Choroid plexus epithelial cell (primary cell): ENCODE data around the gene CCL24.
"Not testable (repeated sequence)": the region's sequence is repeated elsewhere in the genome, so short reads cannot be mapped to it uniquely, and the experiment has no call there.

Experiments used
- DNase-seq: peaks from one replicate; pipeline ENCODE4 v3.0.0-alpha.2; 2010; ENCODE audit warnings: low read depth
- H3K4me3 ChIP-seq: 2 replicates; pipeline ENCODE4 v1.5.1; 2011; ENCODE audit warnings: low read depth, mild to moderate bottlenecking, control low read depth, low read length, moderate library complexity
- TF ChIP-seq, protein P1 (sequence below): conservative IDR thresholded peaks from 2 replicates; pipeline ENCODE4 v1.5.1; 2011; ENCODE audit warnings: low read depth, mild to moderate bottlenecking, control low read depth, inconsistent platforms, low read length, moderate library complexity

The CCL24 gene

GRCh38 chr7:75835688-75836285 is 22.2 kb upstream of the CCL24 start:
- H3K4me3 ChIP-seq: no peak overlapping the region
- TF ChIP-seq, protein P1, sequence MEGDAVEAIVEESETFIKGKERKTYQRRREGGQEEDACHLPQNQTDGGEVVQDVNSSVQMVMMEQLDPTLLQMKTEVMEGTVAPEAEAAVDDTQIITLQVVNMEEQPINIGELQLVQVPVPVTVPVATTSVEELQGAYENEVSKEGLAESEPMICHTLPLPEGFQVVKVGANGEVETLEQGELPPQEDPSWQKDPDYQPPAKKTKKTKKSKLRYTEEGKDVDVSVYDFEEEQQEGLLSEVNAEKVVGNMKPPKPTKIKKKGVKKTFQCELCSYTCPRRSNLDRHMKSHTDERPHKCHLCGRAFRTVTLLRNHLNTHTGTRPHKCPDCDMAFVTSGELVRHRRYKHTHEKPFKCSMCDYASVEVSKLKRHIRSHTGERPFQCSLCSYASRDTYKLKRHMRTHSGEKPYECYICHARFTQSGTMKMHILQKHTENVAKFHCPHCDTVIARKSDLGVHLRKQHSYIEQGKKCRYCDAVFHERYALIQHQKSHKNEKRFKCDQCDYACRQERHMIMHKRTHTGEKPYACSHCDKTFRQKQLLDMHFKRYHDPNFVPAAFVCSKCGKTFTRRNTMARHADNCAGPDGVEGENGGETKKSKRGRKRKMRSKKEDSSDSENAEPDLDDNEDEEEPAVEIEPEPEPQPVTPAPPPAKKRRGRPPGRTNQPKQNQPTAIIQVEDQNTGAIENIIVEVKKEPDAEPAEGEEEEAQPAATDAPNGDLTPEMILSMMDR: no peak
- DNase-seq: no peak

DNA sequence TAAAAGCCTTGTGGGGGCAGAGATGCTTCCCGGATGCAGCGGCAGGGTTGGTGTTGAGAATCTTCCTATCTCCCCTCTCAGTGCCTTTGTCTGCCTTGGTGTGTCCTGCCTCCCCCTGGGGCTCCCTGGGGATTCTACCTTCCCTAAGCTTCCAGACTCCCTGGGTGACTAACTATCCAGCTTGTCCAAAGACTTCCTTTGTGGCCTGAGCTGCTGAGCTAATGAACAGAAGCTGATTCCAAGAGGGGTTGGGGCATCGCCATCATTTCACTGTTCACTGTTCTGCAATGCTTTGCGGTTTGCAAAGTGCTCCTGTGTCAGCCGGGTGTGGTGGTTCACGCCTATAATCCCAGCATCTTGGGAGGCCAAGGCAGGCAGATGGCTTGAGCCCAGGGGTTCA is 20.1 kb upstream of the CCL24 start:
- H3K4me3 ChIP-seq: not testable (repeated sequence)

DNA sequence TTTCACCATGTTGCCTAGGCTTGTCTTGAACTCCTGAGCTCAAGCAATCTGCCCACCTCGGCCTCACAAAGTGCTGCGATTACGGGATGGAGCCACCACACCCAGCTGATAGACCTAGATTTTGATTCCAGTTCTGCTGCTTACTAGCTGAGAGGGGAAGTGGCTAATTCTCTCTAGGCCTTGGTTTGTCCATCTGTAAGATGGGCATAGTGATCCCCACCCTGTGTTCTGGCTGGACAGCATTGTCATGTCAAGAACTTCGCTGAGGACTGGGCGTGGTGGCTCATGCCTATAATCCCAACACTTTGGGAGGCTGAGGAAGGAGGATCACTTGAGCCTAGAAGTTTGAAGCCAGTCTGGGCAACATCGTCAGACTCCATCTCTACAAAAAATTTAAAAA is 17.4 kb upstream of the CCL24 start:
- H3K4me3 ChIP-seq: no peak overlapping the region
- no peak for DNase-seq
- TF ChIP-seq, protein P1: no peak

More for the DNA sequence above, 20.1 kb upstream of the CCL24 start:
- peak; percentile 11 for DNase-seq

DNA sequence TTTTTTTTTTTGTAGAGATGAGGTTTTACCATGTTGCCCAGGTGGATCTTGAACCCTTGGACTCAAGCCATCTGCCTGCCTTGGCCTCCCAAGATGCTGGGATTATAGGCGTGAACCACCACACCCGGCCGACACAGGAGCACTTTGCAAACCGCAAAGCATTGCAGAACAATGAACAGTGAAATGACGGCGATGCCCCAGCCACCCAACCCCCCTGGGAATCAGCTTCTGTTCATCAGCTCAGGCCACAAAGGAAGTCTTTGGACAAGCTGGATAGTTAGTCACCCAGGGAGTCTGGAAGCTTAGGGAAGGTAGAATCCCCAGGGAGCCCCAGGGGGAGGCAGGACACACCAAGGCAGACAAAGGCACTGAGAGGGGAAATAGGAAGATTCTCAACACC is 16.1 kb upstream of the CCL24 start:
- H3K4me3 ChIP-seq: not testable (repeated sequence)
- peak; percentile 46 for DNase-seq

DNA sequence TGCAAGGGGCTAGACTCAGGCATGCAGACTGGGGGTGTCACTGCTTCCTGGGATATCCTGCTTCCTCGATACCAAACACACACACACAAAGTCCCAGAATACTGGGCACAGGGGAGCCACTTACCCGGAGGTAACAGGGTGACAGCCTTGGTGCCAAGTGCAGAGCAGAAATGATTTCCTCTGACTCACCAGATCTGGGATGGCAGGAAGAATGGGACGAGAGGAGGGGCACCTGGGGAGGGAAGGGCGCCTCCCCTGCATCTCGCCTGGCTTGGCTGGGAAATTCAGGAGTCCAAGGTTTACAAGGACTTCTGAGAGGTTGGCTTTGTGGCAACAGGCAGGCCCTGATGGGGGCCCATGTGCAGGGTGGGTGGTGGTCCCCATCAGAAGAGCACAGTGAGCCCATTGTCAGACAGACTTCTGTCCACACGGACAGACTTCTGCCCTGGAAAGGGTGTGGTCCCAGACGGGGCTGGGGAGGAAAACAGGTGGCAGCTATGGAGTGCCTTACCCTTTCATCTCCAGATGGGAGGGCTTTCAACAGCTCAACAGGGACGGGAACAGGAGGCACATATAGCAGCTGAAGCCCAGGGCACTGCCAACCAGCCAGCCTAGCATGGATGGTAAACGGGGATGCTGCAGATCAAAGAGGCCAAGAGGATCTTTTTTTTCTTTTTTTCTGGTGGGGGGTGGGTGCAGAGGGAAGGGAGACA is 9.7 kb upstream of the CCL24 start:
- no peak for DNase-seq
- no peak overlapping the region for H3K4me3 ChIP-seq
- TF ChIP-seq, protein P1: no peak

DNA sequence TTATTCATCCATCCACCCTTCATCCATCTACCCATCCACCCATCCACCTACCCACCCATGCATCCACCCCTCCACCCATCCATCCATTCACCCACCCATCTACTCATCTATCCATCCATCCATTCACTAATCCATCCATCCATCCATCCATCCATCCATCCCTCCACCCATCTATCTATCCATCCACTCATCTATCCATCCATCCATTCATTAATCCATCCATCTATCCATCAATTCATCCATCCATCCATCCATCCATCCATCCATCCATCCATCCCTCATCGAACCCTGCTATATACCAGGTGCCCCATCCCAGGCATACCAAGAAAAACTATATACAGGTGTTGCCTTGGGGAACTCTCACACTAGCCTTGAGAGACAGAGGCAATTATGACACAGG is 7.1 kb upstream of the CCL24 start:
- DNase-seq: no peak
- TF ChIP-seq, protein P1: no peak
- no peak overlapping the region for H3K4me3 ChIP-seq

DNA sequence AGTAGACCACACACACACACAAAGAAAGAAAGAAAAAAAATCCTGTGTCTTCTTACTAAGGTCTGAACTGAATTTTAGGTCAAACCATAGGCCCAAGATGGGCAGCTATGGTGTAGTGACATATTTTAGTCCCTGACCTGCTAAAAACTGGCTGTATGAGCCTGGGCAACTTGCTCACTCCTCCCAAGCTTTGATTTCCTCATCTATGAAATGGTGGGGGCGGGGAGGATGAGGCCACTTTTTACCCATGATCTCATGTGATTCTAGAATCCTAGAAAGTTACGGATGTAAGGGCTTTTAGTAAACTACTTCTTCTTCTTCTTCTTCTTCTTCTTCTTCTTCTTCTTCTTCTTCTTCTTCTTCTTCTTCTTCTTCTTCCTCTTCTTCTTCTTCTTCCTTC is 6.1 kb upstream of the CCL24 start:
- no peak overlapping the region for H3K4me3 ChIP-seq
- TF ChIP-seq, protein P1: no peak
- DNase-seq: no peak

DNA sequence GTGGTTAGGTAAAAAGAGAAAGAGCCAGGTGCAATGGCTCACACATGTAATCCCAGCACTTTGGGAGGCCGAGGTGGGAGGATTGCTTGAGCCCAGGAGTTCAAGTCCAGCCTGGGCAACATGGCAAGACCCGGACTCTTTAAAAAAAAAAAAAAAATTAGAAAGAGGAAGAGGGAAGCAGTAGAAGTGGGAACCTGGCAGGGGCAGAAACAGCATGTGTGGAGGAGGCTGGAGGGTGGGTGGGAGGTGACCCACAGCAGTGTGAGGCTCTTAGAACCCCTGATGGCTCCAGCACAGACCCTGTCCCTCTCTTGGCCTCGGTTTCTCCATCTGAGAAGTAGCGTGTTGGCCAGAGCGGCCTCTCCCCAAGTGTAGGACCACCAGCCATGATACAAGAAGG is 4.9 kb upstream of the CCL24 start:
- no peak for DNase-seq
- TF ChIP-seq, protein P1: no peak

More for the DNA sequence above, 4.9 kb upstream of the CCL24 start:
- H3K4me3 ChIP-seq: no peak overlapping the region
